ENCODE data around the gene SH3TC1.

Gene SH3TC1

DNA sequence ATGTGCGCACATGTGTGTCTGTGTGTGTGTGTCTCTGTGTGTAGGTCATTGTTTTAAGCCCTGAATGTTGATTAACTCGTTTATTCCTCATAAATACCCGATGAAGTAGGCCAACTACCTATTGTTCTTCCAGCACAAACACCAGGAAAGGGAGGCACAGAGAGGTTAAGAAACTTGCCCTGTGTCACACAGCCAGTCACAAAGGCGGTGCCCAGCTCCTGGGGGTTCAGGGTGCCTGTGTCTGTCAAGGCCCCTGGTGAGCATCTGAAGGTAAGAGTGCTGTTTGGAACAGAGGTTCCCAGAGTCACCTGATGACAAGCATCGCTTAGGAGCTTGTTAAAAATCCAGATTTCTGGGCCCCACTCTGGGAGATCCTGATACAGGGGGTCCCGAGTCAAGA is 18.0 kb upstream of the SH3TC1 start:
- no peak overlapping the region for H2AFZ ChIP-seq
- no peaks in the 10 kb centered on the region for H3K27me3 ChIP-seq (ENCODE audit: control insufficient read depth, insufficient read depth, low read length)
- no peaks in the 10 kb centered on the region for H3K36me3 ChIP-seq (ENCODE audit: control insufficient read depth, insufficient read depth, low read length)
- H3K4me2 ChIP-seq (ENCODE audit: low read length) = no peak overlapping the region
- no peaks in the 10 kb centered on the region for H3K4me1 ChIP-seq
- no peaks in the 10 kb centered on the region for H3K79me2 ChIP-seq
- H3K9ac ChIP-seq = no peak overlapping the region
- no peak overlapping the region for H3K27ac ChIP-seq
- H3K9me3 ChIP-seq (ENCODE audit: control insufficient read depth, low read length) = no peaks in the 10 kb centered on the region
- TF ChIP-seq, protein P1, sequence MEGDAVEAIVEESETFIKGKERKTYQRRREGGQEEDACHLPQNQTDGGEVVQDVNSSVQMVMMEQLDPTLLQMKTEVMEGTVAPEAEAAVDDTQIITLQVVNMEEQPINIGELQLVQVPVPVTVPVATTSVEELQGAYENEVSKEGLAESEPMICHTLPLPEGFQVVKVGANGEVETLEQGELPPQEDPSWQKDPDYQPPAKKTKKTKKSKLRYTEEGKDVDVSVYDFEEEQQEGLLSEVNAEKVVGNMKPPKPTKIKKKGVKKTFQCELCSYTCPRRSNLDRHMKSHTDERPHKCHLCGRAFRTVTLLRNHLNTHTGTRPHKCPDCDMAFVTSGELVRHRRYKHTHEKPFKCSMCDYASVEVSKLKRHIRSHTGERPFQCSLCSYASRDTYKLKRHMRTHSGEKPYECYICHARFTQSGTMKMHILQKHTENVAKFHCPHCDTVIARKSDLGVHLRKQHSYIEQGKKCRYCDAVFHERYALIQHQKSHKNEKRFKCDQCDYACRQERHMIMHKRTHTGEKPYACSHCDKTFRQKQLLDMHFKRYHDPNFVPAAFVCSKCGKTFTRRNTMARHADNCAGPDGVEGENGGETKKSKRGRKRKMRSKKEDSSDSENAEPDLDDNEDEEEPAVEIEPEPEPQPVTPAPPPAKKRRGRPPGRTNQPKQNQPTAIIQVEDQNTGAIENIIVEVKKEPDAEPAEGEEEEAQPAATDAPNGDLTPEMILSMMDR (IDR thresholded peaks at IDR 0.05) = no peak
- no peak overlapping the region for H3K4me3 ChIP-seq (ENCODE audit: low read depth, low read length)

DNA sequence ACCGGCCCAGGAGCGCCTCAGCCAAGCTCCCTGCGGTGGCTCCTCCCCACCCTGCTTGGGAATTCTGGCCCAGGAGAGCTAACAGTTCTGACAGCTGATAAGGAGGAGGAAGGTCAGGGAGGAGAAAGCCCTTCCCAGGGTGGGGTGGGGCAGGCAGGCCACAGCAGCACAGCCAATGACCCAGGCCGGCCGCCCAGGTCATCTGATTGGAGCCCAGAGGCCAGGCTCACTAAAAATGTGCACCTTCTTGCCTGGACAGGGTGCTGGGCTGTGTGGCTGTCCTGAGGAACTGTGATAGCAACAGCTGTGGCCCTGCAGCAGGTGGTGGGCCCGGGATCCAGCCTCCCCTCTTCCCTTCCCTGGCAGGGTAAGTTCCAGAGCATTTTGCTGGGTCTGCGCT is 17.2 kb upstream of the SH3TC1 start:
- no peaks in the 10 kb centered on the region for H3K36me3 ChIP-seq (ENCODE audit: control insufficient read depth, insufficient read depth, low read length)
- no peaks in the 10 kb centered on the region for H3K9me3 ChIP-seq (ENCODE audit: control insufficient read depth, low read length)
- TF ChIP-seq, protein P1 (IDR thresholded peaks at IDR 0.05) = no peak
- no peaks in the 10 kb centered on the region for H3K79me2 ChIP-seq
- H3K4me2 ChIP-seq (ENCODE audit: low read length) = no peak overlapping the region
- H3K27me3 ChIP-seq (ENCODE audit: control insufficient read depth, insufficient read depth, low read length) = no peaks in the 10 kb centered on the region
- H3K27ac ChIP-seq = no peak overlapping the region
- H3K9ac ChIP-seq = no peak overlapping the region
- H2AFZ ChIP-seq = no peak overlapping the region
- H3K4me3 ChIP-seq (ENCODE audit: low read depth, low read length) = no peak overlapping the region
- no peaks in the 10 kb centered on the region for H3K4me1 ChIP-seq

DNA sequence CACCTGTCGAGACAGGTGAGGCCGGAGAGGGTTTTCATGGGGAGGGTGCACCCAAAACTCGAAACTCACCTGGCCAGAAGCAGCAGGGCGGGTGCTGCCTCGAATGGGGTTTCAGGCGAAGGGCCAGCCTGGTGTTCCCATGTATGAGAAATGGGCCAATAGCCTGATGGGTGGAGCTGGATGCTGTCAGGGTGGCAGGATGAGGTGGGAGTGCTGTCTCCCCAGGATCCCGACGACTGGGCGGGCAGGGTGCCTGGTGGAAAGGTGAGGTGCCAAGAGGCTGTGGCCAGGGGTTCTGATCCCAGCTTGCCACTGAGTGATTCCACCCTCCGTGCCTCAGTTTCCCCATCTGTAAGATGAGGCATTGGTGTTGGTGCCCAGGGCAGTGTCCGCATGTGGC is 16.8 kb upstream of the SH3TC1 start:
- H2AFZ ChIP-seq = no peak overlapping the region
- no peaks in the 10 kb centered on the region for H3K27me3 ChIP-seq (ENCODE audit: control insufficient read depth, insufficient read depth, low read length)
- no peaks in the 10 kb centered on the region for H3K36me3 ChIP-seq (ENCODE audit: control insufficient read depth, insufficient read depth, low read length)
- TF ChIP-seq, protein P1 (IDR thresholded peaks at IDR 0.05) = no peak
- no peak overlapping the region for H3K27ac ChIP-seq
- no peak overlapping the region for H3K4me3 ChIP-seq (ENCODE audit: low read depth, low read length)
- H3K4me2 ChIP-seq (ENCODE audit: low read length) = no peak overlapping the region
- no peaks in the 10 kb centered on the region for H3K9me3 ChIP-seq (ENCODE audit: control insufficient read depth, low read length)
- no peaks in the 10 kb centered on the region for H3K4me1 ChIP-seq
- H3K79me2 ChIP-seq = no peaks in the 10 kb centered on the region
- H3K9ac ChIP-seq = no peak overlapping the region

DNA sequence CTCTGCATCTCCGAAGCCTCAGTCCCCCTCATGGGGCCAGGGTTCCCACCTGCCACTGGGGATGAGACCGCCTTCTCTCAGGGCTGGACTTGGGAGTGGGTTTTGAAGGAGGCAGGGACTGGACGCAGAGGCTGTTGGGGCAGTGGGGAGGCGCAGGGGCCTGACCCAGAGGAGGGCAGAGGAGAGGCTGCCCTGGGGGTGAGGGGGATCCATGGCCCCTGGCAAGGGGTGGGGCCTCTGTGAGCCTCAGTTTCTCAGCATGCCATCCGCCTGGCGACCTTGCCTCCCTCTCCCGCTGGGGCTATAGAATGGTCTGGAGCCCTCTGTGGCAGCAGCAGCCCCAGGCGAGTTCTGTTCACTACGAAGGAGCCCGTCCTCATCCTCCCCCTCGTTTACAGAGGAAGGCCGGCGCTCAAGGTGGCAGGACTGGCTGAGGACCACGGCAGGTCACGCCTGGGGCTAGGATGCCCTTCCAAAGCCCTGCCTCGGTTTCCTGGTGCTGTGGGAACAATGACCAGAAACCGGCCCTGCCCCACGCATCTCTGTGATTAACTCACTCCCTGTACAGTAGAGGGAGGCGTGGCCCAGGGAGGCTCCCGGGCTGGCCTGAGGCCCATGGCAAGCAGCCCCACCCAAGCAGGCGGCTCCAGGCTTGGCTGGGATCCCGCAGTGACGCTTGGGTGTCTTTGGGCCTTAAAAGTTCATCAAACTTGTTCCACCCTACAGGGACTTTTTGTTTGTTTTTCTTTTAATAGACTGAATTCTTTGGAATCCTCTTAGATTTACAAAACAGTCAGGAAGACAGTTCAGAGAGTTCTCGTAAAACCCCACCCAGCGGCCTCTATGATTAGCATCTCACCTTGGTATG is 16.0 kb upstream of the SH3TC1 start:
- peak overlapping the region; percentile 53 for H3K27ac ChIP-seq
- no peak overlapping the region for H3K9ac ChIP-seq

More for the DNA sequence above, 16.0 kb upstream of the SH3TC1 start:
- H3K4me2 ChIP-seq (ENCODE audit: low read length) = no peak overlapping the region
- no peak overlapping the region for H2AFZ ChIP-seq
- H3K36me3 ChIP-seq (ENCODE audit: control insufficient read depth, insufficient read depth, low read length) = no peaks in the 10 kb centered on the region
- no peaks in the 10 kb centered on the region for H3K4me1 ChIP-seq
- TF ChIP-seq, protein P1 (IDR thresholded peaks at IDR 0.05) = no peak
- no peak overlapping the region for H3K4me3 ChIP-seq (ENCODE audit: low read depth, low read length)
- no peaks in the 10 kb centered on the region for H3K9me3 ChIP-seq (ENCODE audit: control insufficient read depth, low read length)
- no peaks in the 10 kb centered on the region for H3K79me2 ChIP-seq
- H3K27me3 ChIP-seq (ENCODE audit: control insufficient read depth, insufficient read depth, low read length) = no peaks in the 10 kb centered on the region
